Fibroblast of mammary gland (primary cell): ENCODE data around the gene CYBA.

ENCODE experiments used
- DNase-seq: peaks from one replicate; pipeline ENCODE4 v3.0.0-alpha.2; 2010; ENCODE audit warnings: low read depth
- H3K4me3 ChIP-seq: 2 replicates; pipeline ENCODE4 v1.5.1; 2011; ENCODE audit warnings: low read depth, mild to moderate bottlenecking, low read length, moderate library complexity; ENCODE audit not compliant: control insufficient read depth
- CTCF ChIP-seq: conservative IDR thresholded peaks from 2 replicates; pipeline ENCODE4 v1.5.1; 2011; ENCODE audit warnings: low read depth, low read length, inconsistent platforms; ENCODE audit not compliant: control insufficient read depth, insufficient read depth

CYBA gene

DNA sequence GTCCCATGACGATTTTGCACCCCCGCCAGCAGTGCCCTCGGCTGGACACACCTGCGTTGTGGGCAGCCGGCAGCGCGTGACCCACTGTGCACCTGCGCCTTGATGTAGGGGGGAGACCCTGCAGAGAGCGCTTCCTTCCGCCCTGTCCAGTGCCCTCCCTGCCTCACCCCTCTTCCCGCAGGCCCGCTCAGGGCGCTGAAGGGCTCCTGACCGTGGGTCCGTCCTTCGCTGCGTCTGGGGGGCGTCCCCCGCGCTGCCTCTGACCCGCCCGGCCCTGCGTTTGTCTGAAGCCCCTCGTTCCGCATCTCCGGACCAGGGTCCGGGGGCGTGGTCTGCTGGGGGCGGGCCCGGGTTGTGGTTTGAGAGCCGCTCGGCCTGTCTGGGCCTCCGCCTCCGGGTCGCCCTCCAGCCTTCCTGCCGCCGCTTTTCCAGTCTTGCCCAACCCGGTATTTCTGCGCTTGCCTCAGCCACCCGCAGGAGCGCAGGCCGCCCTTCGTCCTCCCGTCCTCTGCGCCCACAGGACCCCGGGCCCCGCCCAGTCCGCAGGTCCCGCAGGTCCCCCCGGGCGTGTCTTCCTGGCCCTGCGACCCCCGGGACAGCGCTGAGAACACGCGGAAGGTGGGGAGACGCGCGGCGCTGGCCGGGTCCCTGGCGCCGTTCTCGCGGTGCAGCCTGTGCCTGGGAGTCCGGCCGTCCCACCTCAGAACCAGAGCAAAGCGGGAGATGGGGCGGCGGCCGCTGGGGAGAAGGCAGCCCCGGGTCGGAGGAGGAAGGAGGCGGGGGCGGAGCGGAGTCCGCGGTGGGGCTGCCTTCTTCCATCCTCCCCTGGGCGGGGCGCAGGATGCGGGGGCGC lies 16.5 kb downstream of the CYBA start:
- peak; percentile 36 for DNase-seq
- peak overlapping the region; percentile 28 for H3K4me3 ChIP-seq
- no peak for TF ChIP-seq CTCF

DNA sequence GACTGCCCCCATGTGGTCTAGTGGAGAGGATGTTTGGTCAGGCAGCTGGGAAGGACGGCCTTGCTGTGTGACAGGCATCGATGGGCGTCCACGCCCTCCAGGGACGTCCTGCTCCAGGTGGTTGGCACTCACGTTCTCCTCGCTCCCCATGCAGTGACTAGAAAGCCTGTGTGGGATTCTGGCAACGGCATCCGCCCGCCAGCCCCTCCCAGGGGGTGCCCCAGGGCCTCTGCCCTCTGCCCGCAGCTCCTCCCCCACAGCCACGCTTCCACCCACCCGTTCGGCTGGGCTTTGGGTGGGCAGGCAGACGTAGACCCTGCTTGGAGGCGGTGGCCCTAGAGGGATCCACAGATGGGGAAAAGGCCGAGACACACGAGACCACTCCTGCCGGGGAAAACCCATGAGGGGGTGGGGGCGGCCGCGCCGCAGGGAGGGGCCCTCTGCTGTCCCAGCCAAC lies 17.1 kb downstream of the CYBA start:
- peak; percentile 27 for TF ChIP-seq CTCF
- peak; percentile 36 for DNase-seq
- H3K4me3 ChIP-seq, result no peak overlapping the region

DNA sequence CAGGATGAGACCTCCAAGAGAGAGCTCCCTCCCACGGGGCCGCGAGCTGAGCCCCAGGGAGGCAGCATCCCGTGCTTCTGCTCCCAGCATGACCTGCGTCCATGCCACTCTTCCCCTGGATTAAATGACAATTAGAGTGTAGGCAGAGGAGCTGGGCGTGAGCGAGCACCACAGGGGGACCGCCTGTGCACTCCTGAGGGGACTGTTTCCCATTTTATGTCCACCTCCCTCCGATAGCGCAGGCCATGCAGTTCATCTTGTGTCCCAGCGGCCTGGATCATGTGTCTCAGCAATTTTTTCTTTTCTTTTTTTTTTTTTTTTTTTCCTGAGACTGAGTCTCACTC lies 18.3 kb downstream of the CYBA start:
- no peak overlapping the region for H3K4me3 ChIP-seq
- TF ChIP-seq CTCF, result no peak
- DNase-seq, result no peak

GRCh38 chr16:88631920-88632586 lies 18.8 kb downstream of the CYBA start:
- TF ChIP-seq CTCF, result no peak
- H3K4me3 ChIP-seq, result no peak overlapping the region
- DNase-seq, result no peak

- H3K4me3 ChIP-seq, result no peak overlapping the region
- TF ChIP-seq CTCF, result no peak
- DNase-seq, result no peak
Observed at GRCh38 chr16:88631384-88631783, 19.5 kb downstream of the CYBA start.

DNA sequence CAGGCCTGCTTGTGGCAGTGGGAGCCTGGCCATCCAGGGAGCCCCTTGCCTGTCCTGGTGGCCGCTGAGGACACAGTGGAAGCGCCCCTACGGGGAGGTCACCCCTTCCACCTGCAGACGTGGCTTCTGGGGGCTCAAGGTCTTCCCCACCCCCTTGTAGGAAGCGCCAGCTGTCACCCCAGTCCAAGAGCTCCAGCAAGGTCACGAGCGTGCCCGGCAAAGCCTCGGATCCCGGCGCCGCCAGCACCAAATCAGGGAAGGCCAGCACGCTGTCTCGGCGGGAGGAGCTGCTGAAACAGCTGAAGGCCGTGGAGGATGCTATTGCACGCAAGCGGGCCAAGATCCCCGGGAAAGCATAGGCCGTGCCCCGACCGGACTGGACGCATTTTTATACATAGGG lies 19.9 kb downstream of the CYBA start:
- no peak for TF ChIP-seq CTCF
- H3K4me3 ChIP-seq, result no peak overlapping the region

More for the DNA sequence above, 19.9 kb downstream of the CYBA start:
- no peak for DNase-seq
